SK-N-SH (cell line): ENCODE data around the gene PARVG. TPM values are rescaled to one million over a fixed set of nuclear protein-coding genes. Genes with fewer than 3 reads are reported as not detected.

Experiments
- CTCF ChIA-PET: fragments of 300-600, 350-600 bp; formaldehyde crosslinking; extraction: SDS; loops from one replicate; lab custom pipeline; 2021; lab: Yijun Ruan, JAX
- POLR2A ChIA-PET: fragments of 350-600 bp; sonication (Branson Sonifier 250); formaldehyde crosslinking; extraction: SDS; loops from one replicate; lab custom pipeline; 2020; ENCODE audit warnings: antibody characterized with exemption, inconsistent platforms; lab: Yijun Ruan, JAX
- DNase-seq: peaks from one replicate; pipeline ENCODE4 v3.0.0; 2012
- H2AFZ ChIP-seq: fragments of 200-600 bp; sonication (generic); 2 replicates; pipeline ENCODE4 v1.8.1; 2016; ENCODE audit warnings: antibody characterized with exemption, mild to moderate bottlenecking, low read depth
- H3F3A ChIP-seq: fragments of 200-600 bp; sonication (generic); replicated peaks from 2 replicates; pipeline ENCODE3; 2016; ENCODE audit warnings: antibody characterized with exemption, mild to moderate bottlenecking; ENCODE audit not compliant: insufficient read depth
- H3K27ac ChIP-seq, 2 experiments: fragments of 200-500 bp in 1 of 2; fragments of 200-600 bp in 1 of 2; sonication (Bioruptor generic) in 1 of 2; sonication (generic), shearing (Covaris generic) in 1 of 2; 2 replicates each; pipeline versions ENCODE4 v1.5.1 to v1.6.1; 2014 to 2016; ENCODE audit warnings: low read depth in 2 of 2, inconsistent platforms in 1 of 2, low read length in 1 of 2, mild to moderate bottlenecking in 1 of 2, mixed read lengths in 1 of 2
- H3K27me3 ChIP-seq: fragments of 200-600 bp; sonication (generic), shearing (Covaris generic); 2 replicates; pipeline ENCODE4 v1.6.1; 2016; ENCODE audit warnings: mixed run types; ENCODE audit not compliant: insufficient read depth
- H3K36me3 ChIP-seq, 2 experiments: fragments of 200-500 bp in 1 of 2; fragments of 200-600 bp in 1 of 2; sonication (Bioruptor generic) in 1 of 2; sonication (generic) in 1 of 2; replicated peaks in 1 of 2; 2 replicates each; pipeline versions ENCODE3 to v1.5.1; 2014 to 2016; ENCODE audit warnings: low read length in 1 of 2, mild to moderate bottlenecking in 1 of 2; ENCODE audit not compliant: insufficient read depth in 2 of 2, control insufficient read depth in 1 of 2
- H3K4me1 ChIP-seq, 2 experiments: fragments of 200-500 bp in 1 of 2; fragments of 200-600 bp in 1 of 2; sonication (Bioruptor generic) in 1 of 2; sonication (generic), shearing (Covaris generic) in 1 of 2; 2 replicates each; pipeline versions ENCODE4 v1.5.1 to v1.6.1; 2014 to 2016; ENCODE audit warnings: low read depth in 1 of 2, low read length in 1 of 2, mixed run types in 1 of 2; ENCODE audit not compliant: insufficient read depth in 2 of 2, control insufficient read depth in 1 of 2
- H3K4me2 ChIP-seq: fragments of 200-600 bp; sonication (generic), shearing (Covaris generic); 2 replicates; pipeline ENCODE4 v1.6.1; 2017; ENCODE audit warnings: mixed run types
- H3K4me3 ChIP-seq, 2 experiments: fragments of 200-500 bp in 1 of 2; fragments of 200-600 bp in 1 of 2; sonication (Bioruptor generic) in 1 of 2; sonication (generic), shearing (Covaris generic) in 1 of 2; 2 replicates each; pipeline versions ENCODE4 v1.5.1 to v1.8.1; 2014 to 2016; ENCODE audit warnings: low read depth in 2 of 2, inconsistent platforms in 1 of 2, low read length in 1 of 2, mild to moderate bottlenecking in 1 of 2, mixed read lengths in 1 of 2, moderate library complexity in 1 of 2
- H3K79me2 ChIP-seq: fragments of 200-600 bp; sonication (generic); 2 replicates; pipeline ENCODE4 v1.8.1; 2017; ENCODE audit warnings: mild to moderate bottlenecking; ENCODE audit not compliant: insufficient read depth
- H3K9ac ChIP-seq: fragments of 200-600 bp; sonication (generic); 2 replicates; pipeline ENCODE4 v1.6.1; 2017; ENCODE audit warnings: mixed run types
- H3K9me2 ChIP-seq: fragments of 200-600 bp; sonication (generic); 2 replicates; pipeline ENCODE4 v1.6.1; 2017; ENCODE audit warnings: mixed run types
- H3K9me3 ChIP-seq: fragments of 200-600 bp; sonication (generic); 2 replicates; pipeline ENCODE4 v1.6.1; 2017; ENCODE audit warnings: mixed run types, mild to moderate bottlenecking, moderate library complexity
- H4K20me1 ChIP-seq: fragments of 200-600 bp; sonication (generic); 2 replicates; pipeline ENCODE4 v1.6.1; 2017; ENCODE audit warnings: mild to moderate bottlenecking, mixed run types; ENCODE audit not compliant: insufficient read depth
- CHD2 ChIP-seq: fragments of 150-350 bp; IDR thresholded peaks from 2 replicates; pipeline ENCODE4 v1.6.1; 2018; ENCODE audit warnings: low read length; ENCODE audit not compliant: partially characterized antibody
- EZH2phosphoT487 ChIP-seq: fragments of 200-600 bp; sonication (generic); IDR thresholded peaks from 2 replicates; pipeline ENCODE4 v1.6.1; 2017; ENCODE audit warnings: low read depth, mixed run types, mild to moderate bottlenecking, antibody characterized with exemption, moderate library complexity, borderline replicate concordance
- FOSL2 ChIP-seq: IDR thresholded peaks from 2 replicates; pipeline ENCODE4 v1.4.0; 2012; ENCODE audit warnings: low read depth, mild to moderate bottlenecking, moderate library complexity, borderline replicate concordance
- FOXM1 ChIP-seq: IDR thresholded peaks from 2 replicates; pipeline ENCODE4 v1.4.0; 2012; ENCODE audit warnings: low read depth, mild to moderate bottlenecking
- GABPA ChIP-seq: IDR thresholded peaks from 2 replicates; pipeline ENCODE4 v1.4.0; 2012; ENCODE audit warnings: low read depth, mild to moderate bottlenecking
- GATA2 ChIP-seq: sonication (generic); formaldehyde crosslinking; IDR thresholded peaks from 2 replicates; pipeline ENCODE4 v1.5.0; 2020; ENCODE audit warnings: mild to moderate bottlenecking, missing genetic modification reagents
- MXI1 ChIP-seq: IDR thresholded peaks from 2 replicates; pipeline ENCODE4 v1.6.1; 2012; ENCODE audit warnings: mild to moderate bottlenecking, low read depth, low read length, improper control_type of control experiment
- NRF1 ChIP-seq: IDR thresholded peaks from 2 replicates; pipeline ENCODE4 v1.6.1; 2012; ENCODE audit warnings: low read depth, mild to moderate bottlenecking, low read length
- RAD21 ChIP-seq: IDR thresholded peaks from 2 replicates; pipeline ENCODE4 v1.6.1; 2012; ENCODE audit warnings: mild to moderate bottlenecking, low read length
- RCOR1 ChIP-seq: fragments of 150-350 bp; IDR thresholded peaks from 2 replicates; pipeline ENCODE4 v1.6.1; 2017; ENCODE audit warnings: antibody characterized with exemption, low read length
- REST ChIP-seq: IDR thresholded peaks from 2 replicates; pipeline ENCODE4 v1.6.1; 2012; ENCODE audit warnings: mild to moderate bottlenecking, low read depth, low read length, moderate library complexity
- RFX5 ChIP-seq: IDR thresholded peaks from 2 replicates; pipeline ENCODE4 v1.6.1; 2012; ENCODE audit warnings: mild to moderate bottlenecking, improper control_type of control experiment, low read length
- SIN3A ChIP-seq: IDR thresholded peaks from 2 replicates; pipeline ENCODE4 v1.6.1; 2012; ENCODE audit warnings: low read depth, mild to moderate bottlenecking, low read length, moderate library complexity, borderline replicate concordance
- SMC3 ChIP-seq: IDR thresholded peaks from 2 replicates; pipeline ENCODE4 v1.6.1; 2012; ENCODE audit warnings: low read depth, low read length, improper control_type of control experiment
- TCF12 ChIP-seq: IDR thresholded peaks from 2 replicates; pipeline ENCODE4 v1.4.0; 2012
- TEAD4 ChIP-seq: IDR thresholded peaks from 2 replicates; pipeline ENCODE4 v1.4.0; 2012; ENCODE audit warnings: mild to moderate bottlenecking, borderline replicate concordance; ENCODE audit not compliant: insufficient read depth
- YY1 ChIP-seq: IDR thresholded peaks from 2 replicates; pipeline ENCODE4 v1.4.0; 2012; ENCODE audit warnings: low read depth, mild to moderate bottlenecking
- WGBS: methylation state at CpG from one replicate; pipeline ENCODE4 v1.1.6; 2017; ENCODE audit warnings: low lambda C conversion rate; 5-methylcytosine and 5-hydroxymethylcytosine counted together
- polyA plus RNA-seq, 3 experiments: library from polyadenylated mRNA; depleted of rRNA; stranded (reverse); fragments of >200 nt; gene quantifications; 2 replicates each; pipeline ENCODE4 v1.2.3, GENCODE V29; 2012
- TF ChIP-seq, protein P1 (sequence below): IDR thresholded peaks from 2 replicates; pipeline ENCODE4 v1.4.0; 2012; ENCODE audit warnings: low read depth

Gene PARVG
- polyA plus RNA-seq, 1 of the 3 experiments (the other 2 are of a cell fraction), result 0.05 TPM

DNA sequence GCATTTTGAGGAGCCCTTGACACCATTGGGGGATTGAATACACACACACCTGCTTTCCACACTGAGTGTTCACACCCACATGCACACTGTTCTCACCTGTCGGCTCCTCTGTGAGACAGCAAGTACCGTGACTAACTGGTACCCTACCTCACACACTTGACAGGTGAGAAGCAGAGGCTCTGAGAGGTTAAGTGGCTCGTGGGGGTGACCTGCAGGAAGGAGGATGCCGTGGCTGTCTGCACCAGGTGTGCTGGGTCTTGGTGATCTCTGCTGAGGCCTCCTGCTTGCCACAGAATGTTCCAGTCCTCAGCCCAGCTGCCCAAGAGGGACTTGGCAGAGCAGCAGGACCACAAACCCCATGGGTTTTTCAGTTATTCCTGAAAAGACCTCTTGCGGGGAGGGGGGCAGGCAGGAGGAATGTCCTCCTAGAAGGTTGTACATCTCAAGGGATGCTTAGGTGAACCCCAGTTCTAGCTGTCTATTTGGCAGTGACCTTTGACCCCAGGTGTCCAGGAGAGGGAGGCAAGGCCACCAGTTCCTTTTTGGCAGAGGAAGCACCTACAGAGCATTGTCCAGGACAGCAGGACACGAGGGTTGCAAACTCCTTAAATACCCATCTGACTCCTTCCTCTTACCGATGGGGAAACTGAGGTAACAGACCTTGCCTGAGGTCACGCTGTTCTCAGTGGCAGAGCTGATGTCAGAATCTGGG, 66.0 kb downstream of the PARVG start (continued):
- TF ChIP-seq, protein P1, sequence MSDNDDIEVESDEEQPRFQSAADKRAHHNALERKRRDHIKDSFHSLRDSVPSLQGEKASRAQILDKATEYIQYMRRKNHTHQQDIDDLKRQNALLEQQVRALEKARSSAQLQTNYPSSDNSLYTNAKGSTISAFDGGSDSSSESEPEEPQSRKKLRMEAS, result no peak
- TF ChIP-seq TCF12 (no peak), YY1 (no peak), NRF1 (no peak)
- TF ChIP-seq, all 33 proteins: peak for 0

DNA sequence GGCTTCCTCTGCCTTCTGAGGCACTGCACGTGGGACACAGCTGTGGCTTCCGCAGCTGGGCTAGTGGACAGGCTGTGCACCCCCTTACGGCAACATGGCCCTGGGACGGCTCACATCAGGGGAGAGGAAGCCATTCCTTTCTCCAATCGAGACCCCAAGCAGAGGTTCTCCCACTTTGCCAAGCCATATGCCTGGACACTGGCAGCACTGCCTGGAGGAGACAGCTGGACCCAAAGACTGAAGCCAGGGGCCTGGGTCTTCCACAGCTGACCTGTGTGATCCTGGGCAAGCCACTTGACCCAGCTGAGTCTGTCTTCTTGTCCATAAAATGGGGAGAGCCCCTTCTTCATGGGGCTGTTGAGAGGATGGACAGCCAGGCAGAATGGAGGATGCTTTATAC, 66.6 kb downstream of the PARVG start:
- Histone ChIP-seq H3K36me3 (no peaks in the 10 kb centered on the region), H3K9me2 (no peaks in the 10 kb centered on the region), H3K27me3 (no peaks in the 10 kb centered on the region; the same call in 1 of the 2 replicates), H3K4me1 (no peaks in the 10 kb centered on the region; a peak in 1 of 4 replicates), H3K9ac (no peak overlapping the region), H3F3A (no peaks in the 10 kb centered on the region), H3K4me2 (no peak overlapping the region), H4K20me1 (no peaks in the 10 kb centered on the region), H3K4me3 (no peak overlapping the region), H3K27ac (no peak overlapping the region)
- POLR2A ChIA-PET, result no interaction called here
- no peak for DNase-seq
- WGBS, result 21% methylated on average over 2 of the region's 5 CpGs
- CTCF ChIA-PET, result no interaction called here
- no peak for TF ChIP-seq GATA2 (CRISPR knock-in tag)
- TF ChIP-seq RCOR1, result no peak
- no peak for TF ChIP-seq FOSL2
- no peak for TF ChIP-seq FOXM1
- no peak for TF ChIP-seq EZH2phosphoT487
- no peak for TF ChIP-seq REST
- no peak for TF ChIP-seq GABPA
- no peak for TF ChIP-seq TEAD4
- no peak for TF ChIP-seq TCF12
- no peak for TF ChIP-seq CHD2
- no peak for TF ChIP-seq SIN3A
- TF ChIP-seq MXI1, result no peak
- no peak for TF ChIP-seq RAD21
- TF ChIP-seq NRF1, result no peak
- no peak for TF ChIP-seq RFX5
- no peak for TF ChIP-seq SMC3
- TF ChIP-seq, protein P1, result no peak
- TF ChIP-seq, all 33 proteins: peak for 0
- H3K9me3 ChIP-seq, result no peaks in the 10 kb centered on the region
- H2AFZ ChIP-seq, result no peak overlapping the region
- no peaks in the 10 kb centered on the region for H3K79me2 ChIP-seq
